ENCODE measurements around the gene SLC4A1AP.

- TF ChIP-seq SREBF2 (IDR thresholded peaks at IDR 0.05; ENCODE audit: low read length) (no peak), EP300 (IDR thresholded peaks at IDR 0.05; ENCODE audit: borderline replicate concordance in 1 of 2, control insufficient read depth in 1 of 2, low read depth in 2 of 2, low read length in 2 of 2) (no peak), ZZZ3 (IDR thresholded peaks at IDR 0.05; ENCODE audit: control insufficient read depth, insufficient read length, low read depth) (no peak), CTCF (IDR thresholded peaks at IDR 0.05 in 2 of 3, conservative IDR thresholded peaks at IDR 0.05 in 1 of 3; ENCODE audit: control insufficient read depth in 2 of 3, extremely low read depth in 1 of 3, insufficient read depth in 1 of 3, low read depth in 3 of 3, low read length in 3 of 3) (no peak), FOS (IDR thresholded peaks at IDR 0.05; ENCODE audit: borderline replicate concordance, extremely low read depth, insufficient read length) (no peak), MXI1 (IDR thresholded peaks at IDR 0.05; ENCODE audit: low read depth, low read length) (no peak), ZNF274 (IDR thresholded peaks at IDR 0.05; ENCODE audit: insufficient read depth, insufficient read length) (no peak), REST (IDR thresholded peaks at IDR 0.05; ENCODE audit: low read depth, low read length) (no peak), ATF7 (IDR thresholded peaks at IDR 0.05; ENCODE audit: low read depth) (no peak)
- TF ChIP-seq, protein P1, sequence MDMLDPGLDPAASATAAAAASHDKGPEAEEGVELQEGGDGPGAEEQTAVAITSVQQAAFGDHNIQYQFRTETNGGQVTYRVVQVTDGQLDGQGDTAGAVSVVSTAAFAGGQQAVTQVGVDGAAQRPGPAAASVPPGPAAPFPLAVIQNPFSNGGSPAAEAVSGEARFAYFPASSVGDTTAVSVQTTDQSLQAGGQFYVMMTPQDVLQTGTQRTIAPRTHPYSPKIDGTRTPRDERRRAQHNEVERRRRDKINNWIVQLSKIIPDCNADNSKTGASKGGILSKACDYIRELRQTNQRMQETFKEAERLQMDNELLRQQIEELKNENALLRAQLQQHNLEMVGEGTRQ (IDR thresholded peaks at IDR 0.05; ENCODE audit: borderline replicate concordance, low read depth, low read length) = no peak
- TF ChIP-seq, protein P2, sequence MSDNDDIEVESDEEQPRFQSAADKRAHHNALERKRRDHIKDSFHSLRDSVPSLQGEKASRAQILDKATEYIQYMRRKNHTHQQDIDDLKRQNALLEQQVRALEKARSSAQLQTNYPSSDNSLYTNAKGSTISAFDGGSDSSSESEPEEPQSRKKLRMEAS (IDR thresholded peaks at IDR 0.05; ENCODE audit: low read depth, low read length) = no peak
- TF ChIP-seq, protein P3, sequence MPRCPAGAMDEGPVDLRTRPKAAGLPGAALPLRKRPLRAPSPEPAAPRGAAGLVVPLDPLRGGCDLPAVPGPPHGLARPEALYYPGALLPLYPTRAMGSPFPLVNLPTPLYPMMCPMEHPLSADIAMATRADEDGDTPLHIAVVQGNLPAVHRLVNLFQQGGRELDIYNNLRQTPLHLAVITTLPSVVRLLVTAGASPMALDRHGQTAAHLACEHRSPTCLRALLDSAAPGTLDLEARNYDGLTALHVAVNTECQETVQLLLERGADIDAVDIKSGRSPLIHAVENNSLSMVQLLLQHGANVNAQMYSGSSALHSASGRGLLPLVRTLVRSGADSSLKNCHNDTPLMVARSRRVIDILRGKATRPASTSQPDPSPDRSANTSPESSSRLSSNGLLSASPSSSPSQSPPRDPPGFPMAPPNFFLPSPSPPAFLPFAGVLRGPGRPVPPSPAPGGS (IDR thresholded peaks at IDR 0.05; ENCODE audit: borderline replicate concordance, insufficient read depth, low read depth, low read length, poor library complexity, severe bottlenecking) = no peak
These were observed 475 bp downstream of the SLC4A1AP start for GRCh38 chr2:27664154-27664574.
